ENCODE measurements around the gene GCM1. TPM values are rescaled to one million over a fixed set of nuclear protein-coding genes. Genes with fewer than 3 reads are reported as not detected.
"Not testable (repeated sequence)": the region's sequence is repeated elsewhere in the genome, so short reads cannot be mapped to it uniquely, and the experiment has no call there.

The GCM1 gene
- total RNA-seq, 1 donor from 2014 or later: not detected

GRCh38 chr6:53159558-53159957 lies 10.9 kb upstream of the GCM1 start:
- TF ChIP-seq CTCF (IDR thresholded peaks at IDR 0.05; ENCODE audit: insufficient read depth, low read length, poor library complexity, severe bottlenecking): no peak
- Histone ChIP-seq H3K36me3 (ENCODE audit: control insufficient read depth, insufficient read depth, low read length) (no peaks in the 10 kb centered on the region), H3K27me3 (ENCODE audit: control insufficient read depth, insufficient read depth, low read length) (no peaks in the 10 kb centered on the region), H3K4me3 (ENCODE audit: low read depth, low read length) (no peak overlapping the region)
- DNase-seq (ENCODE audit: low read depth): no peak

GRCh38 chr6:53158076-53158475 lies 9.4 kb upstream of the GCM1 start:
- not testable (repeated sequence) for H3K4me3 ChIP-seq (ENCODE audit: low read depth, low read length); H3K36me3 ChIP-seq (ENCODE audit: control insufficient read depth, insufficient read depth, low read length); H3K27me3 ChIP-seq (ENCODE audit: control insufficient read depth, insufficient read depth, low read length); DNase-seq (ENCODE audit: low read depth)

- DNase-seq (ENCODE audit: low read depth); H3K4me3 ChIP-seq (ENCODE audit: low read depth, low read length); H3K36me3 ChIP-seq (ENCODE audit: control insufficient read depth, insufficient read depth, low read length); H3K27me3 ChIP-seq (ENCODE audit: control insufficient read depth, insufficient read depth, low read length): not testable (repeated sequence)
Measured at GRCh38 chr6:53155279-53155678, 6.6 kb upstream of the GCM1 start.

GRCh38 chr6:53154794-53155193 lies 6.2 kb upstream of the GCM1 start:
- TF ChIP-seq CTCF (IDR thresholded peaks at IDR 0.05; ENCODE audit: insufficient read depth, low read length, poor library complexity, severe bottlenecking): no peak
- no peaks in the 10 kb centered on the region for H3K36me3 ChIP-seq (ENCODE audit: control insufficient read depth, insufficient read depth, low read length)
- no peaks in the 10 kb centered on the region for H3K27me3 ChIP-seq (ENCODE audit: control insufficient read depth, insufficient read depth, low read length)
- H3K4me3 ChIP-seq (ENCODE audit: low read depth, low read length): no peak overlapping the region
- no peak for DNase-seq (ENCODE audit: low read depth)

GRCh38 chr6:53154071-53154470 lies 5.4 kb upstream of the GCM1 start:
- TF ChIP-seq CTCF (IDR thresholded peaks at IDR 0.05; ENCODE audit: insufficient read depth, low read length, poor library complexity, severe bottlenecking): no peak
- H3K36me3 ChIP-seq (ENCODE audit: control insufficient read depth, insufficient read depth, low read length): no peaks in the 10 kb centered on the region
- H3K27me3 ChIP-seq (ENCODE audit: control insufficient read depth, insufficient read depth, low read length): no peaks in the 10 kb centered on the region
- no peak overlapping the region for H3K4me3 ChIP-seq (ENCODE audit: low read depth, low read length)
- DNase-seq (ENCODE audit: low read depth): no peak

- H3K27me3 ChIP-seq (ENCODE audit: control insufficient read depth, insufficient read depth, low read length): no peaks in the 10 kb centered on the region
- TF ChIP-seq CTCF (IDR thresholded peaks at IDR 0.05; ENCODE audit: insufficient read depth, low read length, poor library complexity, severe bottlenecking): no peak
- H3K36me3 ChIP-seq (ENCODE audit: control insufficient read depth, insufficient read depth, low read length): no peaks in the 10 kb centered on the region
- DNase-seq (ENCODE audit: low read depth): no peak
- H3K4me3 ChIP-seq (ENCODE audit: low read depth, low read length): no peak overlapping the region
Measured at GRCh38 chr6:53152576-53152975, 3.9 kb upstream of the GCM1 start.

- peak; percentile 3 for TF ChIP-seq CTCF (IDR thresholded peaks at IDR 0.05; ENCODE audit: insufficient read depth, low read length, poor library complexity, severe bottlenecking)
- no peak for DNase-seq (ENCODE audit: low read depth)
- H3K27me3 ChIP-seq (ENCODE audit: control insufficient read depth, insufficient read depth, low read length): no peaks in the 10 kb centered on the region
- no peaks in the 10 kb centered on the region for H3K36me3 ChIP-seq (ENCODE audit: control insufficient read depth, insufficient read depth, low read length)
- H3K4me3 ChIP-seq (ENCODE audit: low read depth, low read length): no peak overlapping the region
Measured at GRCh38 chr6:53151676-53152075, 3.0 kb upstream of the GCM1 start.
